ENCODE data around the gene TMPRSS4. TPM values are rescaled to one million over a fixed set of nuclear protein-coding genes. Genes with fewer than 3 reads are reported as not detected.

Gene TMPRSS4
- total RNA-seq, 4 donors from 2014 or later = 224 to 423 (median 248) TPM

DNA sequence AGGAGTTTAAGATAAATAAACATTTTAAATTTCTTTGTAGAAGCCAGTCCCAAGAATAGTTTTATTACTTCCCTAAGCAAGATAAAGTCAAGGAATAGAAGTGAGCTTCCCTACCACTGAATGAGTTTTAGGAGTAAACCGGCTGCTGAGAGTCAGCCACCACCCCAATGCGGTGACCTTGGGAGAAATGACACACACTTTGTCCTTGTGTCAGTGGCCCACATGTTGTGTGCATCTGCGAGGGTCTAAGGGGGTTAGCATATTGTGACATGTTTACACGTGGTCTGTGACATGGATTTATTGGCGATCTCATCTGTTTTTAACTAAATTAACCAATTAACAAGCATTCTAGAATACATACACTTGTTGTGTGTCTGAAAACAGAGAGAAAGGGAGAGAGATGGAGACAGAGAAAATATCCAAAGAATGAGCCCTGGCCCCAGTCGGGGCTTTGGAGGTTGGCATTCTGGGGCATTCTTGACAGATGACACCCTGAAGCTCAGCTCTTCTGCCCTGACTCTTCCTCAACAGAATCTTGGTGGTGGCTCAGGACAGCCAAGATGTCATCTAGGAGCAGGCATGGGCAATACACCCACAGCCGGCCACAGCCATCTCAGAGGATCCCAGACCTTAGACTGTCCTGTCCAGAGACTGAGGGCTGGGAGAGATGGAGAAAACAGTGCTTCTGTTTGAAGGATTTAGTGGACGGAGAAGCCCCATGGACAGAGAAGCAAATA is 29.7 kb upstream of the TMPRSS4 start:
- Histone ChIP-seq H3K27me3 (no peaks in the 10 kb centered on the region), H3K4me1 (no peaks in the 10 kb centered on the region), H3K27ac (no peak overlapping the region), H3K4me3 (no peak overlapping the region), H3K36me3 (no peaks in the 10 kb centered on the region), H3K9me3 (no peaks in the 10 kb centered on the region)
- intact Hi-C loops (cut with DNase I; ENCODE audit: low total_unique reads) (no loop called here), in situ Hi-C loops (cut with MboI; ENCODE audit: low pct_ligation_motif_present in 1 of 4, low pct_unique_long_range_greater_than_20kb in 1 of 4, low sequenced_read_pairs in 3 of 4) (loop anchor here in 1 of 4 donors (5.0 to 25.0 kb wide), 2 partner anchors 100 to 610 kb away; no protein-coding TSS in a partner anchor)
- no peak for DNase-seq
- 50 to 78% methylated on average over 2 to 8 of the region's 8 CpGs for WGBS, 2 donors (ENCODE audit: low coverage in 1 of 2)
- TF ChIP-seq POLR2A (IDR thresholded peaks at IDR 0.05) (no peak), EP300 (IDR thresholded peaks at IDR 0.05; ENCODE audit: low read depth) (no peak), POLR2AphosphoS5 (IDR thresholded peaks at IDR 0.05) (no peak)
- TF ChIP-seq, protein P1, sequence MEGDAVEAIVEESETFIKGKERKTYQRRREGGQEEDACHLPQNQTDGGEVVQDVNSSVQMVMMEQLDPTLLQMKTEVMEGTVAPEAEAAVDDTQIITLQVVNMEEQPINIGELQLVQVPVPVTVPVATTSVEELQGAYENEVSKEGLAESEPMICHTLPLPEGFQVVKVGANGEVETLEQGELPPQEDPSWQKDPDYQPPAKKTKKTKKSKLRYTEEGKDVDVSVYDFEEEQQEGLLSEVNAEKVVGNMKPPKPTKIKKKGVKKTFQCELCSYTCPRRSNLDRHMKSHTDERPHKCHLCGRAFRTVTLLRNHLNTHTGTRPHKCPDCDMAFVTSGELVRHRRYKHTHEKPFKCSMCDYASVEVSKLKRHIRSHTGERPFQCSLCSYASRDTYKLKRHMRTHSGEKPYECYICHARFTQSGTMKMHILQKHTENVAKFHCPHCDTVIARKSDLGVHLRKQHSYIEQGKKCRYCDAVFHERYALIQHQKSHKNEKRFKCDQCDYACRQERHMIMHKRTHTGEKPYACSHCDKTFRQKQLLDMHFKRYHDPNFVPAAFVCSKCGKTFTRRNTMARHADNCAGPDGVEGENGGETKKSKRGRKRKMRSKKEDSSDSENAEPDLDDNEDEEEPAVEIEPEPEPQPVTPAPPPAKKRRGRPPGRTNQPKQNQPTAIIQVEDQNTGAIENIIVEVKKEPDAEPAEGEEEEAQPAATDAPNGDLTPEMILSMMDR (IDR thresholded peaks at IDR 0.05) = no peak

DNA sequence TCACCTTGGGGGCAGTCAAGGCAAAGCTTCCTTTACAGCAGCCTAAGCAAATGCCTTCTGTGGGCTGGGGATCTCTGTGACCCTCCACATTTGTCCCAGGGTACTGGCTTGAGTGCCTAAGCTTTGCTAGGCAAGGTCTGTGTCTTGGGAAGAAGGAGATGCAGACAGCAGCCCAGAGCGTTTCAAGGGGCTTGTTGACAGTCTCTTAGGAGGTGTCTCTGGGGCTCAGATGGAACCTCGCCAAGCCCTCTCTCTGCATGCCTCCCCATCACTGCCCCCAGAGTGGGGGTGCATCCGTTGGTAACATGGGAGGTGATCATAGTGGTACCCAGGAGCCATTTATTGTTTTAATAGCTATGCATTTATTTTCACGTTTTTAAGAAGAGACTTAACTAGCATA is 29.1 kb upstream of the TMPRSS4 start:
- no peak for DNase-seq
- intact Hi-C loops (cut with DNase I; ENCODE audit: low total_unique reads) = no loop called here
- H3K4me3 ChIP-seq = no peak overlapping the region
- H3K36me3 ChIP-seq = no peaks in the 10 kb centered on the region
- no peaks in the 10 kb centered on the region for H3K9me3 ChIP-seq
- no peaks in the 10 kb centered on the region for H3K27me3 ChIP-seq
- TF ChIP-seq, protein P1 (IDR thresholded peaks at IDR 0.05) = no peak
- TF ChIP-seq EP300 (IDR thresholded peaks at IDR 0.05; ENCODE audit: low read depth) (no peak), POLR2AphosphoS5 (IDR thresholded peaks at IDR 0.05) (no peak), POLR2A (IDR thresholded peaks at IDR 0.05) (no peak)
- no peak overlapping the region for H3K27ac ChIP-seq
- peaks cover 0 to 3% (median 0%) of the 10 kb centered on the region in 4 donors for H3K4me1 ChIP-seq
- in situ Hi-C loops (cut with MboI; ENCODE audit: low pct_ligation_motif_present in 1 of 4, low pct_unique_long_range_greater_than_20kb in 1 of 4, low sequenced_read_pairs in 3 of 4) = loop anchor here in 1 of 4 donors (5.0 to 25.0 kb wide), 2 partner anchors 100 to 610 kb away; no protein-coding TSS in a partner anchor
- WGBS, 2 donors (ENCODE audit: low coverage in 1 of 2) = 81 to 100% methylated on average over 1 to 4 of the region's 4 CpGs

DNA sequence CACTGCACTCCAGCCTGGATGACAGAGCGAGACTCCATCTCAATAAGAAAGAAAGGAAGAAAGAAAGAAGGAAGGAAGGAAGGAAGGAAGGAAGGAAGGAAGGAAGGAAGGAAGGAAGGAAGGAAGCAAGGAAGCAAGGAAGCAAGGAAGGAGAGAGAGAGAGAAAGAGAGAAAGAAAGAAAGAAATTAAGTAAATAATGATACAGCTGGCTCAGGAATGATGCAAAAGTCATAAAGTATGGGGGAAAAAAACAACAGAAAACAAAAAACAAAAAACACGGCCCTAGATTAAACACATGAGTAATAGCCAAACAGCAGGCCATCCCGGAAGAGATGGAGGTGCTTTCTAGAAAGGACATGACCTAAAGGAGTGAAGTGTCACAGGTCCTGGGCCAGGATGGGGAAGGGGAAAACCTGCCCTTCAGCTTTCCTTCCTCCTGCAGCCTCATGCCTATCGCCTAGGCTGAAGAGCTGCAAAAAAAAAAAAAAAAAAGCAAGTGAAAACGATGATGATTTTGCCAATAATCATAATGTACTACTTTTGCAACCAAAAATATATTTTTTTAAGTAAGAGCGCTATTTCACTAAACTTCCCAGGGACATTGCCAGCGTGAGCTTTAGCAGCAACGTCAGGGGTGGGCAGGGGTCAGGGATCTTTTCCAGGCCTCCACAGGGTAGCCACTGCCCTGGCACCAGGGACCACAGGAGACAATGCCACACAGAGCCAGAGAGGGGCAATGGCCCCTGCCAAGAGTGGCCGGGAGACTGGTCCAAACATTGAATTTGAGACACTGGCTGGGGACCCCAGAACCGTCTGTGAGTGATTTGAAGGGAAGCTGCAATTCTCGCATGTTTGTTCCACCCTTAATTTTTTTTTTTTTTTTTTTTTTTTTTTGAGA is 28.2 kb upstream of the TMPRSS4 start:
- intact Hi-C loops (cut with DNase I; ENCODE audit: low total_unique reads) = no loop called here
- H3K36me3 ChIP-seq = no peaks in the 10 kb centered on the region
- WGBS, 2 donors (ENCODE audit: low coverage in 1 of 2) = 78 to 79% methylated on average over 4 to 11 of the region's 11 CpGs
- H3K9me3 ChIP-seq = no peaks in the 10 kb centered on the region
- H3K4me1 ChIP-seq = peaks cover 0 to 3% (median 0%) of the 10 kb centered on the region in 4 donors
- H3K4me3 ChIP-seq = no peak overlapping the region
- no peak for DNase-seq
- H3K27ac ChIP-seq = no peak overlapping the region
- in situ Hi-C loops (cut with MboI; ENCODE audit: low pct_ligation_motif_present in 1 of 4, low pct_unique_long_range_greater_than_20kb in 1 of 4, low sequenced_read_pairs in 3 of 4) = loop anchor here in 1 of 4 donors (5.0 to 25.0 kb wide), 2 partner anchors 101 to 611 kb away; no protein-coding TSS in a partner anchor
- TF ChIP-seq POLR2AphosphoS5 (IDR thresholded peaks at IDR 0.05) (no peak), EP300 (IDR thresholded peaks at IDR 0.05; ENCODE audit: low read depth) (no peak), POLR2A (IDR thresholded peaks at IDR 0.05) (no peak)
- TF ChIP-seq, protein P1 (IDR thresholded peaks at IDR 0.05) = no peak
- no peaks in the 10 kb centered on the region for H3K27me3 ChIP-seq

DNA sequence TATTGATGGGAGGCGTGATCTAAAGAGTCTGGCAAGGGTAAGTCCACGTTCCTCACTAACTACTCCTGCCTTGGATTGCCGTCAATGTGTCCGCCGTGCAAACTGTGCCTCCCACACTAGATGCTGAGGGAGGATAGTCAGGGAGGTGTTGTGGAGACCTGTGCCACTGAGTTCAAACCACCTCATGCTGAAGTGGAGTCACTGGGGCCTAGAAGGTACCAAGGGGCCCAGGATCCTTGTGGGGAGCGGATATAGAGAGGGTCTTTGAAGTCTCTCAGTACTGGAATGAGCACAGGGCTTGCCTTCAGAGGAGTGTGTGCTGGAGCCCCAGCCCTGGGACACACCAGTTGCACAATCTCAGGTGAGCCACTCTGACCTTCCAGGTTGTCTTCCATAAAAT is 27.1 kb upstream of the TMPRSS4 start:
- no peaks in the 10 kb centered on the region for H3K36me3 ChIP-seq
- H3K4me3 ChIP-seq = no peak overlapping the region
- intact Hi-C loops (cut with DNase I; ENCODE audit: low total_unique reads) (no loop called here), in situ Hi-C loops (cut with MboI; ENCODE audit: low pct_ligation_motif_present in 1 of 4, low pct_unique_long_range_greater_than_20kb in 1 of 4, low sequenced_read_pairs in 3 of 4) (loop anchor here (5.0 to 25.0 kb wide), 8 partner anchors 95 to 612 kb away; partner anchors contain the start of gene FXYD2 (in 1 of the 4))
- 94 to 95% methylated on average over 6 of the region's 6 CpGs for WGBS, 2 donors (ENCODE audit: low coverage in 1 of 2)
- H3K9me3 ChIP-seq = no peaks in the 10 kb centered on the region
- DNase-seq = no peak
- TF ChIP-seq POLR2A (IDR thresholded peaks at IDR 0.05) (no peak), EP300 (IDR thresholded peaks at IDR 0.05; ENCODE audit: low read depth) (no peak), POLR2AphosphoS5 (IDR thresholded peaks at IDR 0.05) (no peak)
- TF ChIP-seq, protein P1 (IDR thresholded peaks at IDR 0.05) = no peak
- H3K27ac ChIP-seq = no peak overlapping the region
- H3K27me3 ChIP-seq = no peaks in the 10 kb centered on the region
- H3K4me1 ChIP-seq = peaks cover 0 to 3% (median 0%) of the 10 kb centered on the region in 4 donors
